Bladder microvascular endothelial cell (primary cell): Measurements from ENCODE around the gene IL17RA. TPM values are rescaled to one million over a fixed set of nuclear protein-coding genes. Genes with fewer than 3 reads are reported as not detected.

Experiments used
- total RNA-seq: library from RNA; depleted of rRNA; stranded (reverse); fragments of >200 nt; gene quantifications from 2 replicates; pipeline ENCODE4 v1.2.3, GENCODE V29; 2014

The IL17RA gene
- 4.8 and 5.2 TPM in 2 replicates for total RNA-seq

DNA sequence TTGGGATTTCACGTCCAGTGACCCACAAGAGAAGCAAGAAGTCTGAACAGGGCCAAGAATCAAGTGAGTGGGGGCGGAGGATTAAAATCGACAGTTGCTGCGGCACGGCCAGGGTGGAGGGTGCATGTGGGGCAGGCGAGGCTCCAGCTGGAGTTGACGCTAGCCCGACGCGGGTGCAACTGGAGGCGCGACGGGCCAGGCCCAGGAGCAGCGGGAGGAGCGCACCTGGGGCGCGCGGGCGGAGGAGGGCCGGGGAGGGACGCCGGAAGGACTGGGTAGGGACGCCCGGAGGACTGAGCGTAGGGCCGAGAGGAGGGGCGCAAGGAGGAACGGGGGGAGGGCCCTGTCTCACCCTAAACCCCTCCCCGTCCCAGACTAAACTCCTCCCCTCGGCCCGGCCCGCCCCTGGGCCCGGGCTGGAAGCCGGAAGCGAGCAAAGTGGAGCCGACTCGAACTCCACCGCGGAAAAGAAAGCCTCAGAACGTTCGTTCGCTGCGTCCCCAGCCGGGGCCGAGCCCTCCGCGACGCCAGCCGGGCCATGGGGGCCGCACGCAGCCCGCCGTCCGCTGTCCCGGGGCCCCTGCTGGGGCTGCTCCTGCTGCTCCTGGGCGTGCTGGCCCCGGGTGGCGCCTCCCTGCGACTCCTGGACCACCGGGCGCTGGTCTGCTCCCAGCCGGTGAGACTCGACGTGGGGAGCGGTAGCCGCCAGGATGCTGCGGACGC, at the start of gene IL17RA:
IL17RA (plus strand) TSS at position 447 of the 723 bp plus-strand sequence; CDS start at position 539, 92 bp downstream.

DNA sequence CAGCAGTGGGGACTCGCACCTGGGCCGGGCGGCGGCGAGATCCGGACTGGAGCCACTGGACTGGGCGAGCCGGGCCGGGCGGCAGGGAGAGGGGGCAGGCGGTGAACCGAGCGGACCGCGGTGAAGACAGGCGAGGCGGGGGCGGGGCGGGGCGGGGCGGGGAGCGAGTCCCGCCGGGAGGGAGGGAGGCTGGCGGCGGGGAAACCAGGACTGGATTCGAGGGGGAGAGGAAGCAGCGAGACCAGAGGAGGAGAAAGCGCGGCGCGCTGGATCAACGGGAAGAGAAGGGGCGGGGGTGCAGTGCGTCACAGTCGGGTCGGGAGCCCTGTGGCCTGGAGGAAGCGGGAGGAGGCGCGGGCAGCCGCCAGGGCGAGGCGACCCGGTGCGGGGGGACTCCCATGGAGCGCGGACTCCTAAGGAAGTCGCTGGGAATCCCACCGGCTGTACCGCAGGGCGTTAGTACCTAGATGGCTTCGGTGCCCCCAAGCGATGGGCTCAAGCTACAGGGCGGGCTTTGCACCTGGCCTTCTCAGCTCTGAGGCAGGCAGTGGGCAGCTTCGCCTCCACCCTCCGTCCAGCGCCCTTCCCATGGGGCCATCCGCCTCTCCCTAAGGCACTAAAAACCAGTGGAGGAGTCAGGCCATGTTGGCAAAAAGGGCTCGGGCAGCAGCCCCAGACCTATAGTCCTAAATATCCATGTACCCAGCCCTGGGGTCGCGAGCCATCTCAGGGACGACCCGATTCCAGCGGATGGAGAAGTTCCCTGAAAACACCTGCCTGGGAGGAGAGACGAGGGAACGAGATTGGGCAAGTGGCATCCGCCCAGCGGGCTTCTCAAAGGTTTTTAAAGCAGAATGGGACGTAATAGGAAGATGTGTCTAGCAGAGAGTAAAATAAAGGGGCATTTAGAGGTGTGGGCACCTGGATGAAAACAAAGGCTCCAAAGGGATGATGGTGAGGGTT, 36.7 kb downstream of the IL17RA start, which contains the start of gene TMEM121B:
TMEM121B (minus strand) TSS at position 128 of the 963 bp plus-strand sequence. CDS start 233 bp downstream, outside the sequence.

GRCh38 chr22:17158568-17159503, 74.0 kb downstream of the IL17RA start, which contains the start of gene HDHD5:
HDHD5 (minus strand) TSS chr22:17159277; CDS start chr22:17159251, 26 bp downstream.

Other genes starting within 250 kb of the IL17RA start
- gene GAB4, start 76.8 kb upstream of the IL17RA start, total RNA-seq, result not detected in 2 replicates
- gene TMEM121B, start 36.4 kb downstream of the IL17RA start, total RNA-seq, result under 0.01 and 0.13 TPM in 2 replicates
- gene HDHD5, start 74.3 kb downstream of the IL17RA start, total RNA-seq, result 31.2 and 32.0 TPM in 2 replicates
- gene ADA2, start 134.4 kb downstream of the IL17RA start, total RNA-seq, result 2.8 and 10.8 TPM in 2 replicates